Measurements from ENCODE around the gene SCG3. TPM values are rescaled to one million over a fixed set of nuclear protein-coding genes. Genes with fewer than 3 reads are reported as not detected.
"Not testable (repeated sequence)": the region's sequence is repeated elsewhere in the genome, so short reads cannot be mapped to it uniquely, and the experiment has no call there.

Gene SCG3
- total RNA-seq, 4 donors from 2014 or later, result not detected

GRCh38 chr15:51649659-51650521 is 31.4 kb upstream of the SCG3 start:
- Histone ChIP-seq H3K9me3 (no peaks in the 10 kb centered on the region), H3K4me3 (no peak overlapping the region), H3K27me3 (no peaks in the 10 kb centered on the region), H3K36me3 (no peaks in the 10 kb centered on the region), H3K4me1 (no peaks in the 10 kb centered on the region), H3K27ac (no peak overlapping the region)
- DNase-seq (ENCODE audit: low spot score in 2 of 2), result no peak
- 43% methylated on average over 4 of the region's 4 CpGs for WGBS
- TF ChIP-seq POLR2A (IDR thresholded peaks at IDR 0.05), result no peak
- TF ChIP-seq POLR2AphosphoS5 (IDR thresholded peaks at IDR 0.05), result no peak
- TF ChIP-seq EP300 (IDR thresholded peaks at IDR 0.05), result no peak
- peak; percentile 49 to 66 for TF ChIP-seq CTCF (IDR thresholded peaks at IDR 0.05)

GRCh38 chr15:51652084-51652668 is 29.1 kb upstream of the SCG3 start:
- 88% methylated on average over 5 of the region's 5 CpGs for WGBS
- Histone ChIP-seq H3K9me3 (no peaks in the 10 kb centered on the region), H3K27me3 (no peaks in the 10 kb centered on the region), H3K4me3 (no peak overlapping the region), H3K36me3 (no peaks in the 10 kb centered on the region), H3K4me1 (no peaks in the 10 kb centered on the region), H3K27ac (no peak overlapping the region)
- DNase-seq (ENCODE audit: low spot score in 2 of 2), result no peak
- TF ChIP-seq POLR2A (IDR thresholded peaks at IDR 0.05), result no peak
- no peak for TF ChIP-seq POLR2AphosphoS5 (IDR thresholded peaks at IDR 0.05)
- TF ChIP-seq EP300 (IDR thresholded peaks at IDR 0.05), result no peak
- no peak for TF ChIP-seq CTCF (IDR thresholded peaks at IDR 0.05)

DNA sequence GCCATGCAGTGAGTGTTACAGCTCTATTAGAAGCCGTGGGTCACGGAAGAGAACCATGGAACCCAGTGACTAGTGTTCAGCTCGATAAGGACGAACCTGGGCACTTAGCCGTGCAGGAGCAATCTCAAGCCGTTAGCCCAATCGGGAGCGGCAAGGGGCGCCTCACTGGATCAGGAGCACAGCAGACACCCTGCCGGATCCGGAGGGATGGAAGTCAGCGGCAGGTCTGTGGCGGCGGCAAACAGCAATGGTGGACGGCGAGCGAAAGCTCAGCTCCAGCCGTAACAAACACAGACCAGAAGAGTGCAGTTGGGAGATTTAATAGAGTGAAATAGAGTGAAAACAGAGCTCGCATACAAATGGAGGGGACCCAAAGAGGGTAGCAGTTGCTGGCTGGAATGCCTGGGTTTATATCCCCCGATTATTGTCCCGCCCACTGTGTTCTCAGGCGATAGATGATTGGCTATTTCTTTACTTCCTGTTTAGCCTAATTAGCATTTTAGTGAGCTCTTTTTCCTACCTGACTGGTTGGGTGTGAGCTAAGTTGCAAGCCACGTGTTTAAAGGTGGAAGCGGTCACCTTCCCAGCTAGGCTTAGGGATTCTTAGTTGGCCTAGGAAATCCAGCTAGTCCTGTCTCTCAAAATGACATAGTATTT is 25.8 kb upstream of the SCG3 start:
- H3K4me1 ChIP-seq; DNase-seq (ENCODE audit: low spot score in 2 of 2); H3K36me3 ChIP-seq; H3K27me3 ChIP-seq; H3K9me3 ChIP-seq; H3K4me3 ChIP-seq; H3K27ac ChIP-seq: not testable (repeated sequence)
- WGBS, result 94% methylated on average over 24 of the region's 24 CpGs

DNA sequence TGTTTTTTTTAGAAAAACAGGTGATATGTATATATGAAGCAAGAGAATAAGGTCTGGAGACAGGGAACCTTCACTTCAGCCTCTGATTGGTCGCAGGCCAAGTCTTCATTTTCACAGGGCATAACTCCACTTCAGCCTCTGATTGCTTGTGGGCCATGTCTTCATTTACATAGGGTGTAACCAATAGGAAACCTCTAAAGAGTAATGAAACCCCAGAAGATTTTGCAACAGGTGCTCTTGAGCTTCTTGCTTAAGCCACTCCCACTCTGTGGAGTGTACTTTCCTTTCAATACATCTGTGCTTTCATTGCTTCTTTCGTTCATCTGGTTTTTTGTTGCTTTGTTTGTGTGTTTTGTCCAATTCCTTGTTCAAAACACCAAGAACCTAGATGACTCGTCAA is 22.6 kb upstream of the SCG3 start:
- no peaks in the 10 kb centered on the region for H3K9me3 ChIP-seq
- H3K4me1 ChIP-seq, result no peaks in the 10 kb centered on the region
- TF ChIP-seq POLR2AphosphoS5 (IDR thresholded peaks at IDR 0.05) (no peak), POLR2A (IDR thresholded peaks at IDR 0.05) (no peak), EP300 (IDR thresholded peaks at IDR 0.05) (no peak), CTCF (IDR thresholded peaks at IDR 0.05) (no peak)
- H3K27me3 ChIP-seq, result no peaks in the 10 kb centered on the region
- no peak overlapping the region for H3K4me3 ChIP-seq
- H3K27ac ChIP-seq, result no peak overlapping the region
- 86% methylated on average over 3 of the region's 3 CpGs for WGBS
- H3K36me3 ChIP-seq, result no peaks in the 10 kb centered on the region
- no peak for DNase-seq (ENCODE audit: low spot score in 2 of 2)

GRCh38 chr15:51661072-51661471 is 20.2 kb upstream of the SCG3 start:
- H3K36me3 ChIP-seq, result no peaks in the 10 kb centered on the region
- no peak for DNase-seq (ENCODE audit: low spot score in 2 of 2)
- H3K4me3 ChIP-seq, result no peak overlapping the region
- no peaks in the 10 kb centered on the region for H3K4me1 ChIP-seq
- H3K27me3 ChIP-seq, result no peaks in the 10 kb centered on the region
- H3K27ac ChIP-seq, result no peak overlapping the region
- TF ChIP-seq POLR2A (IDR thresholded peaks at IDR 0.05), result no peak
- TF ChIP-seq EP300 (IDR thresholded peaks at IDR 0.05), result no peak
- TF ChIP-seq CTCF (IDR thresholded peaks at IDR 0.05), result no peak
- TF ChIP-seq POLR2AphosphoS5 (IDR thresholded peaks at IDR 0.05), result no peak
- WGBS, result 89% methylated on average over 2 of the region's 2 CpGs
- no peaks in the 10 kb centered on the region for H3K9me3 ChIP-seq
